Activated CD4-positive, alpha-beta T cell treated with anti-CD3 and anti-CD28 coated beads for 48 hours (primary cell): ENCODE measurements around the gene NKAIN2.
"Not testable (repeated sequence)": the region's sequence is repeated elsewhere in the genome, so short reads cannot be mapped to it uniquely, and the experiment has no call there.

ENCODE experiments used
- DNase-seq: peaks from one replicate; pipeline ENCODE4 v3.0.0-alpha.2; 2020

NKAIN2 gene

GRCh38 chr6:124368131-124368530 is 564.5 kb downstream of the NKAIN2 start:
- DNase-seq = no peak

- no peak for DNase-seq
Measured at GRCh38 chr6:124371974-124372475, 568.4 kb downstream of the NKAIN2 start.

- no peak for DNase-seq
Measured at GRCh38 chr6:124373386-124373785, 569.7 kb downstream of the NKAIN2 start.

- DNase-seq = no peak
Measured at GRCh38 chr6:124389127-124389526, 585.5 kb downstream of the NKAIN2 start.

- no peak for DNase-seq
Measured at GRCh38 chr6:124393536-124393935, 589.9 kb downstream of the NKAIN2 start.

- DNase-seq = no peak
Measured at GRCh38 chr6:124396361-124396760, 592.7 kb downstream of the NKAIN2 start.

GRCh38 chr6:124400261-124400999 is 596.8 kb downstream of the NKAIN2 start:
- no peak for DNase-seq

- DNase-seq = not testable (repeated sequence)
Measured at GRCh38 chr6:124410425-124410824, 606.8 kb downstream of the NKAIN2 start.

- not testable (repeated sequence) for DNase-seq
Measured at GRCh38 chr6:124412657-124413056, 609.0 kb downstream of the NKAIN2 start.

GRCh38 chr6:124420116-124420840 is 616.6 kb downstream of the NKAIN2 start:
- DNase-seq = no peak

- no peak for DNase-seq
Measured at GRCh38 chr6:124423621-124424020, 620.0 kb downstream of the NKAIN2 start.

GRCh38 chr6:124430740-124431318 is 627.2 kb downstream of the NKAIN2 start:
- DNase-seq = no peak

GRCh38 chr6:124432620-124433019 is 629.0 kb downstream of the NKAIN2 start:
- no peak for DNase-seq

- no peak for DNase-seq
Measured at GRCh38 chr6:124433387-124434160, 629.9 kb downstream of the NKAIN2 start.

GRCh38 chr6:124434421-124434820 is 630.8 kb downstream of the NKAIN2 start:
- no peak for DNase-seq

- no peak for DNase-seq
Measured at GRCh38 chr6:124436803-124437202, 633.1 kb downstream of the NKAIN2 start.

GRCh38 chr6:124438546-124439065 is 634.9 kb downstream of the NKAIN2 start:
- DNase-seq = no peak

- no peak for DNase-seq
Measured at GRCh38 chr6:124441450-124441849, 637.8 kb downstream of the NKAIN2 start.

- no peak for DNase-seq
Measured at GRCh38 chr6:124443541-124443940, 639.9 kb downstream of the NKAIN2 start.

GRCh38 chr6:124445581-124445980 is 641.9 kb downstream of the NKAIN2 start:
- DNase-seq = no peak

GRCh38 chr6:124446961-124447360 is 643.3 kb downstream of the NKAIN2 start:
- no peak for DNase-seq

GRCh38 chr6:124459268-124459667 is 655.6 kb downstream of the NKAIN2 start:
- DNase-seq = no peak

- DNase-seq = no peak
Measured at GRCh38 chr6:124462750-124463149, 659.1 kb downstream of the NKAIN2 start.
